MM.1S (cell line): ENCODE data around the gene PTCD2.

Source experiments
- EZH2 ChIP-seq: fragments of 300-600 bp; sonication (generic); optimal IDR thresholded peaks from 2 replicates; pipeline ENCODE3; 2017; ENCODE audit warnings: low read depth, mild to moderate bottlenecking, antibody characterized with exemption, low read length, mixed read lengths
- EZH2phosphoT487 ChIP-seq: fragments of 300-600 bp; sonication (generic); IDR thresholded peaks from 2 replicates; pipeline ENCODE4 v1.6.1; 2018; ENCODE audit warnings: antibody characterized with exemption, low read length
- TF ChIP-seq, protein P1 (sequence below): fragments of 300-600 bp; sonication (generic); IDR thresholded peaks from 2 replicates; pipeline ENCODE4 v1.5.1; 2016; ENCODE audit warnings: antibody characterized with exemption, low read length, mixed read lengths

DNA sequence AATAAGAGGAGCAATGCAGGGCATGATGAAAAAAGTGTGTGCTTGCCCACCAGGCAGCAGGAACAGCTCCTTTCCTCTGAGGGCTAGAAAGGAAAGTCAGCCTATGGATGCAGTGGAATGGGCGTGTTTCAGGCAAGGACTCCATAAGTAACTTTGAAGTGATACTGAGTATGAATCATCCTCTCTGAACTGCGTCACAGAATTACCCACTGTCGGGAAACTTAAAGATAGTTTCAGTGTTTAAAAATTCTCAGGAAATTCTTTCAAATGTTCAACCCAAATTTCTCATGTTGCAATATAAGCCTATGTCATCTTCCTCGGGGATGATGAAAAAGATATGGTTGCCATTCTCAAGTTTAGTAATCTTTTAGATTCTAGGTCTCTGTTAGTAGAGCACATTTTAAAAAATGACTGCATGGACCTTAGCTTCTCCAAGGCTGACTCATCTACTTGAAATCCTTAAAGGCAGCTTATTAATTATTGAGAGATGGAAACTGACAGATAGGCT, 27.7 kb downstream of the PTCD2 start:
- TF ChIP-seq, protein P1, sequence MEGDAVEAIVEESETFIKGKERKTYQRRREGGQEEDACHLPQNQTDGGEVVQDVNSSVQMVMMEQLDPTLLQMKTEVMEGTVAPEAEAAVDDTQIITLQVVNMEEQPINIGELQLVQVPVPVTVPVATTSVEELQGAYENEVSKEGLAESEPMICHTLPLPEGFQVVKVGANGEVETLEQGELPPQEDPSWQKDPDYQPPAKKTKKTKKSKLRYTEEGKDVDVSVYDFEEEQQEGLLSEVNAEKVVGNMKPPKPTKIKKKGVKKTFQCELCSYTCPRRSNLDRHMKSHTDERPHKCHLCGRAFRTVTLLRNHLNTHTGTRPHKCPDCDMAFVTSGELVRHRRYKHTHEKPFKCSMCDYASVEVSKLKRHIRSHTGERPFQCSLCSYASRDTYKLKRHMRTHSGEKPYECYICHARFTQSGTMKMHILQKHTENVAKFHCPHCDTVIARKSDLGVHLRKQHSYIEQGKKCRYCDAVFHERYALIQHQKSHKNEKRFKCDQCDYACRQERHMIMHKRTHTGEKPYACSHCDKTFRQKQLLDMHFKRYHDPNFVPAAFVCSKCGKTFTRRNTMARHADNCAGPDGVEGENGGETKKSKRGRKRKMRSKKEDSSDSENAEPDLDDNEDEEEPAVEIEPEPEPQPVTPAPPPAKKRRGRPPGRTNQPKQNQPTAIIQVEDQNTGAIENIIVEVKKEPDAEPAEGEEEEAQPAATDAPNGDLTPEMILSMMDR = no peak
- TF ChIP-seq EZH2 (no peak), EZH2phosphoT487 (no peak)
